ENCODE measurements around the gene KCNN4. TPM values are rescaled to one million over a fixed set of nuclear protein-coding genes. Genes with fewer than 3 reads are reported as not detected.

The KCNN4 gene
- total and polyA plus RNA-seq, 10 of the 15 experiments (the other 5 are each of a cell fraction or from before 2014, with no cell fraction given): 1.4 to 112 (median 77.9) TPM

DNA sequence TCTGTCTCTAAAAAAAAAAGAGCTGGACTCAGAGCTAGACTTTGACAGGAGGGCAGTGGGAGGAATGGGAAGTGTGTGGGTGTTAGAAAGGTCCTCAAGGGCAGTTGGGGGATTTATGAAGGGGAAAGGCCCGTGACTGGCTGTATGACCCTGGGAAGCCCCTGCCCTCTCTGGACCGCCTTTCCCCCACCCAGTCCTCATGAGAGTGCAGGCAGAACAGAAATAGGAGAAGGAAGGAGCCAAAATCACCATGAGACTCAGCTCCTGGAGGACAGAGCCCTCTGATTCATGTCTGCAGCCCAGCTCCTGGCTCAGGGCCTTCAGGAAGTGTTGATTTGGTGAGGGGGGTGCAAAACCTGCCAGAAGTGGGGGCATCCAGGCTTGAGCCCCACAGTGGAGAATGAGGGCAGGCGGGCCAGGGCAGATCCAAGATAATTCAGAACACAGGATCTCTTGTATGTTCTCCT is 17.3 kb downstream of the KCNN4 start (continued):
- TF ChIP-seq RELA (IDR thresholded peaks at IDR 0.05; ENCODE audit: borderline replicate concordance, partially characterized antibody) (peak; percentile 92), MTA3 (IDR thresholded peaks at IDR 0.05; ENCODE audit: borderline replicate concordance, low read length) (peak; percentile 72; the same call in 1 of the 2 replicates), ZNF24 (IDR thresholded peaks at IDR 0.05) (no peak), KDM1A (IDR thresholded peaks at IDR 0.05; ENCODE audit: borderline replicate concordance) (no peak), TARDBP (IDR thresholded peaks at IDR 0.05; ENCODE audit: borderline replicate concordance) (no peak), MYB (IDR thresholded peaks at IDR 0.05; ENCODE audit: borderline replicate concordance, low read depth, low read length) (no peak), GABPA (IDR thresholded peaks at IDR 0.05; ENCODE audit: low read depth) (no peak), CREB1 (IDR thresholded peaks at IDR 0.05; ENCODE audit: low read depth) (0 out of 2 replicates have a peak, but pooled peaks have one; percentile 6), STAT1 (conservative IDR thresholded peaks at IDR 0.05) (no peak), IKZF1 (conservative IDR thresholded peaks at IDR 0.05) (peak; percentile 96), SREBF1 (IDR thresholded peaks at IDR 0.05; ENCODE audit: low read length) (no peak), IRF4 (IDR thresholded peaks at IDR 0.05; ENCODE audit: low read depth, low read length) (peak; percentile 48; the same call in 1 of the 2 replicates), JUND (IDR thresholded peaks at IDR 0.05; ENCODE audit: low read depth, low read length) (no peak), WRNIP1 (IDR thresholded peaks at IDR 0.05; ENCODE audit: borderline replicate concordance, low read depth, low read length) (no peak), ZNF274 (IDR thresholded peaks at IDR 0.05; ENCODE audit: insufficient read depth, insufficient read length) (no peak), BHLHE40 (IDR thresholded peaks at IDR 0.05; ENCODE audit: borderline replicate concordance in 1 of 2, low read depth in 2 of 2, low read length in 1 of 2) (peak; percentile 82 to 84), SIX5 (IDR thresholded peaks at IDR 0.05; ENCODE audit: low read depth, low read length, severe bottlenecking) (no peak), CUX1 (IDR thresholded peaks at IDR 0.05; ENCODE audit: insufficient replicate concordance, low read depth, low read length) (no peak), HCFC1 (IDR thresholded peaks at IDR 0.05; ENCODE audit: low read length) (no peak), RBBP5 (conservative IDR thresholded peaks at IDR 0.05) (no peak), KLF5 (IDR thresholded peaks at IDR 0.05; ENCODE audit: partially characterized antibody) (no peak), TCF3 (IDR thresholded peaks at IDR 0.05; ENCODE audit: borderline replicate concordance, insufficient read depth, low read depth, low read length) (peak; percentile 39; the same call in 1 of the 2 replicates), ASH2L (IDR thresholded peaks at IDR 0.05; ENCODE audit: borderline replicate concordance, low read depth) (no peak), ZSCAN29 (IDR thresholded peaks at IDR 0.05) (no peak), NFYB (IDR thresholded peaks at IDR 0.05; ENCODE audit: insufficient read depth, low read depth, low read length) (no peak)
- TF ChIP-seq, protein P1, sequence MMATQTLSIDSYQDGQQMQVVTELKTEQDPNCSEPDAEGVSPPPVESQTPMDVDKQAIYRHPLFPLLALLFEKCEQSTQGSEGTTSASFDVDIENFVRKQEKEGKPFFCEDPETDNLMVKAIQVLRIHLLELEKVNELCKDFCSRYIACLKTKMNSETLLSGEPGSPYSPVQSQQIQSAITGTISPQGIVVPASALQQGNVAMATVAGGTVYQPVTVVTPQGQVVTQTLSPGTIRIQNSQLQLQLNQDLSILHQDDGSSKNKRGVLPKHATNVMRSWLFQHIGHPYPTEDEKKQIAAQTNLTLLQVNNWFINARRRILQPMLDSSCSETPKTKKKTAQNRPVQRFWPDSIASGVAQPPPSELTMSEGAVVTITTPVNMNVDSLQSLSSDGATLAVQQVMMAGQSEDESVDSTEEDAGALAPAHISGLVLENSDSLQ (IDR thresholded peaks at IDR 0.05): peak; percentile 44; the same call in 1 of the 2 replicates
- TF ChIP-seq, protein P2, sequence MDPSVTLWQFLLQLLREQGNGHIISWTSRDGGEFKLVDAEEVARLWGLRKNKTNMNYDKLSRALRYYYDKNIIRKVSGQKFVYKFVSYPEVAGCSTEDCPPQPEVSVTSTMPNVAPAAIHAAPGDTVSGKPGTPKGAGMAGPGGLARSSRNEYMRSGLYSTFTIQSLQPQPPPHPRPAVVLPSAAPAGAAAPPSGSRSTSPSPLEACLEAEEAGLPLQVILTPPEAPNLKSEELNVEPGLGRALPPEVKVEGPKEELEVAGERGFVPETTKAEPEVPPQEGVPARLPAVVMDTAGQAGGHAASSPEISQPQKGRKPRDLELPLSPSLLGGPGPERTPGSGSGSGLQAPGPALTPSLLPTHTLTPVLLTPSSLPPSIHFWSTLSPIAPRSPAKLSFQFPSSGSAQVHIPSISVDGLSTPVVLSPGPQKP (IDR thresholded peaks at IDR 0.05; ENCODE audit: low read depth, low read length): no peak
